A673 (cell line): ENCODE results near the gene GRM3. TPM values are rescaled to one million over a fixed set of nuclear protein-coding genes. Genes with fewer than 3 reads are reported as not detected.

Source experiments
- BruUV-seq: library from RNA; stranded (reverse); fragments of 400-500 nt; replicated peaks from 2 replicates; lab custom pipeline; 2021; lab: Mats Ljungman, UMichigan
- CTCF ChIA-PET: fragments of 300-600 bp; sonication (Branson Sonifier 250); formaldehyde crosslinking; loops from one replicate; lab custom pipeline; 2022; ENCODE audit warnings: antibody characterized with exemption; lab: Charles Lee
- POLR2A ChIA-PET: fragments of 300-600 bp; sonication (Branson Sonifier 250); formaldehyde crosslinking; loops from one replicate; lab custom pipeline; 2022; ENCODE audit warnings: antibody characterized with exemption; ENCODE audit not compliant: low non-redundant PET; lab: Charles Lee
- DNase-seq: peaks from one replicate; pipeline ENCODE4 v3.0.0-alpha.2; 2015; ENCODE audit warnings: low spot score
- H3K27ac ChIP-seq: fragments of 200-600 bp; sonication (generic); 2 replicates; pipeline ENCODE4 v1.5.1; 2016; ENCODE audit warnings: mixed run types, low read depth, mild to moderate bottlenecking, mixed read lengths, antibody characterized with exemption, low read length; ENCODE audit not compliant: poor library complexity, severe bottlenecking
- H3K27me3 ChIP-seq: fragments of 200-600 bp; sonication (generic); replicated peaks from 2 replicates; pipeline ENCODE4 v1.6.1; 2017; ENCODE audit warnings: mixed run types, low read depth, mild to moderate bottlenecking, mixed read lengths, antibody characterized with exemption, low read length; ENCODE audit not compliant: insufficient read depth, poor library complexity
- H3K36me3 ChIP-seq: fragments of 200-600 bp; sonication (generic); 2 replicates; pipeline ENCODE4 v1.6.1; 2016; ENCODE audit warnings: mixed run types, mild to moderate bottlenecking, mixed read lengths, antibody characterized with exemption, low read length; ENCODE audit not compliant: insufficient read depth, poor library complexity, severe bottlenecking
- H3K4me1 ChIP-seq: fragments of 200-600 bp; sonication (generic); 2 replicates; pipeline ENCODE4 v1.6.1; 2017; ENCODE audit warnings: mixed run types, mild to moderate bottlenecking, mixed read lengths, antibody characterized with exemption, low read length; ENCODE audit not compliant: insufficient read depth, poor library complexity, severe bottlenecking
- H3K4me3 ChIP-seq: fragments of 200-600 bp; sonication (generic); 2 replicates; pipeline ENCODE4 v1.5.1; 2016; ENCODE audit warnings: low read depth, mixed run types, mild to moderate bottlenecking, mixed read lengths, low read length; ENCODE audit not compliant: poor library complexity, severe bottlenecking
- H3K9me3 ChIP-seq: fragments of 200-600 bp; sonication (generic); 2 replicates; pipeline ENCODE4 v1.6.1; 2016; ENCODE audit warnings: mixed run types, low read depth, mild to moderate bottlenecking, mixed read lengths, antibody characterized with exemption, low read length; ENCODE audit not compliant: poor library complexity, severe bottlenecking
- CTCF ChIP-seq: fragments of 300-800, 200-600 bp; sonication (generic); conservative IDR thresholded peaks from 2 replicates; pipeline ENCODE4 v1.5.1; 2017; ENCODE audit warnings: low read depth, mild to moderate bottlenecking, antibody characterized with exemption, low read length, moderate library complexity, mixed read lengths
- EZH2 ChIP-seq: fragments of 200-600 bp; sonication (generic); IDR thresholded peaks from 2 replicates; pipeline ENCODE4 v1.6.1; 2017; ENCODE audit warnings: borderline replicate concordance, low read depth, mild to moderate bottlenecking, mixed read lengths, antibody characterized with exemption, low read length; ENCODE audit not compliant: poor library complexity, severe bottlenecking
- intact Hi-C: fragments of 100-400 bp; cut with micrococcal nuclease; formaldehyde crosslinking; loops from one replicate; pipeline ENCODE4 v1.10.0; 2022; ENCODE audit not compliant: unreplicated experiment
- total RNA-seq: library from RNA; stranded (reverse); gene quantifications from 2 replicates; pipeline ENCODE4 v1.2.3, GENCODE V29; 2021

Gene GRM3
- total RNA-seq, 1 experiment from 2014 or later: not detected

- Histone ChIP-seq H3K4me3 (no peak overlapping the region), H3K27me3 (peaks cover 32% of the 10 kb centered on the region), H3K9me3 (no peaks in the 10 kb centered on the region), H3K4me1 (no peaks in the 10 kb centered on the region), H3K36me3 (no peaks in the 10 kb centered on the region), H3K27ac (no peak overlapping the region)
- DNase-seq: no peak
- ChIA-PET CTCF (no interaction called here), POLR2A (no interaction called here)
- BruUV-seq: no TSS peak
- intact Hi-C loops: no loop called here
- no peak for TF ChIP-seq CTCF
- TF ChIP-seq EZH2: no peak
Measured at GRCh38 chr7:86748201-86748600, 104.5 kb downstream of the GRM3 start.

- no peaks in the 10 kb centered on the region for H3K4me1 ChIP-seq
- H3K9me3 ChIP-seq: no peaks in the 10 kb centered on the region
- CTCF ChIA-PET: no interaction called here
- H3K27ac ChIP-seq: no peak overlapping the region
- H3K27me3 ChIP-seq: peaks cover 35% of the 10 kb centered on the region
- no peaks in the 10 kb centered on the region for H3K36me3 ChIP-seq
- TF ChIP-seq EZH2: no peak
- TF ChIP-seq CTCF: no peak
- POLR2A ChIA-PET: no interaction called here
- DNase-seq: no peak
- no peak overlapping the region for H3K4me3 ChIP-seq
- intact Hi-C loops: no loop called here
- no TSS peak for BruUV-seq
Measured at GRCh38 chr7:86748843-86749719, 105.4 kb downstream of the GRM3 start.

- Histone ChIP-seq H3K27ac (no peak overlapping the region), H3K27me3 (peaks cover 40% of the 10 kb centered on the region), H3K36me3 (no peaks in the 10 kb centered on the region), H3K9me3 (no peaks in the 10 kb centered on the region), H3K4me1 (no peaks in the 10 kb centered on the region), H3K4me3 (no peak overlapping the region)
- ChIA-PET POLR2A (no interaction called here), CTCF (no interaction called here)
- intact Hi-C loops: no loop called here
- TF ChIP-seq CTCF (no peak), EZH2 (no peak)
- BruUV-seq: no TSS peak
- DNase-seq: no peak
Measured at GRCh38 chr7:86749741-86750665, 106.3 kb downstream of the GRM3 start.
